Colon (tissue), 2 donors: ENCODE measurements around the gene ABCD3.
"Not testable (repeated sequence)": the region's sequence is repeated elsewhere in the genome, so short reads cannot be mapped to it uniquely, and the experiment has no call there.

Experiments
- FAIRE-seq: peaks from 2 replicates; lab custom pipeline; 2012; peaks lifted over from hg19 to GRCh38; lab: Jason Lieb, UNC
- donor health status: control.
- donor health status: control.

Gene ABCD3

DNA sequence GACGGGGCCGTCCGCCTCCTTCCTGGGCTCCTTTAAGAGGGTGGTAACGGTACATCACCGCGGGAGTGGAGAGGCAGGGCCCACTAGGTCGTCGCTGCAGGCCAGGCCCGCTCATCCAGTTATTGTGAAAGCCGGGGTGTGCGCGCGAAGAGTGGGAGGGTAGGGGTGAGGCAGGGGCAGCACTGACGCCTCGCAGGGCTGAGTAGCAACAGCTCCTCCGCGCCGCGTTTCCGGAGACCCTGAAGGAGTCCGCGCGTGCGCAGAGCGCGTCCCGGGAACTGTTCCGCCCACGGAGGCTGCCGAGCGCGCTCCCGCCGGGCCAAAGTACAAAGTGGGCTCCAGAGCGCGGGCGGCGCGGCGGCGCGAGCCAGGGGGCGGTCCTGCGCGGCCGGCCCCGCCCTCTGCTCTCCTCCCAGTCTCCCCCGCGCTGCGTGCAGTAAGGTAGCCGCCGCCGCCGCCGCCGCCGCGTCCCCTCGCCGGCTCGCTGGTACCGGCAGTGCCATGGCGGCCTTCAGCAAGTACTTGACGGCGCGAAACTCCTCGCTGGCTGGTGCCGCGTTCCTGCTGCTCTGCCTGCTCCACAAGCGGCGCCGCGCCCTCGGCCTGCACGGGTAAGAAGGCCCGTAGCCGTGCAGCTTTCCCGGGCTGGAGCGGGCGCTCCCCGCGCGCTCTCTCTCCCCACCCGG, at the start of gene ABCD3:
Gene ABCD3, plus strand, starts transcription at position 412 of the 686 bp plus-strand sequence. Its CDS starts 90 bp downstream, at position 502.
- FAIRE-seq, result no peak

- not testable (repeated sequence) for FAIRE-seq
Measured at GRCh38 chr1:94372771-94373170, 45.4 kb upstream of the ABCD3 start.

GRCh38 chr1:94373311-94373710, 44.9 kb upstream of the ABCD3 start:
- not testable (repeated sequence) for FAIRE-seq

DNA sequence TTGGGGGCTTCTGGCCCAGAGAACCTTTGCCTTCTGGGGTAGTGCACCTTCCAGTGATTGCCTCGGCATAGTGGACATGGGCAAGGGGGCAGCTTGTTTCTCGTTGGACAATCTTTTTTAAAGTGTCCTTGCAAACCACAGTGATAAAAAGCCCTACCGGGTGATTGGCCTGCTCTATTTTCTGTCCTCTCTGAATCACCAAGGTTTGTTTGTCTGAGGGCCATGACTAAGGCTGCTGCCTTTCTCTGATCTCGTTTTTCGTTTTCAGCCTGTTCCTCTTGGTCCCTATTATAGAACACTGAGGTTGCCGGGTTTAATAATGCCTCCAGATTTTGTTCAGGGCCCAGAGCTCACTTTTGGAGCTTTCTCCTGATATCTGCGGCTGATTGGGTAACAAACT, 42.5 kb upstream of the ABCD3 start:
- FAIRE-seq, result not testable (repeated sequence)

DNA sequence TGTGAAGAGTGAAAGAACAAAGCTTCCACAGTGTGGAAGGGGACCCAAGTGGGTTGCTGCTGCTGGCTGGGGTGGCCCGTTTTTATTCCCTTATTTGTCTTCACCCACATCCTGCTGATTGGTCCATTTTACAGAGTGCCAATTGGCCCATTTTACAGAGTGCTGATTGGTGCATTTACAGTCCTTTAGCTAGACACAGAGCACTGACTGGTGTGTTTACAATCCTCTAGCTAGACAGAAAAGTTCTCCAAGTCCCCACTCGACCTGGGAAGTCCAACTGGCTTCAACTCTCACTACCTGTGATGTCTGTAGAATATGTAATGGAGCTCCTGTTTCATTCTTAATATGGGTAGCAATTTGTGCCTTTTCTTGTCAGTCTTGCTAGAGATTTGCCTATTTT, 39.7 kb upstream of the ABCD3 start:
- FAIRE-seq, result not testable (repeated sequence)

DNA sequence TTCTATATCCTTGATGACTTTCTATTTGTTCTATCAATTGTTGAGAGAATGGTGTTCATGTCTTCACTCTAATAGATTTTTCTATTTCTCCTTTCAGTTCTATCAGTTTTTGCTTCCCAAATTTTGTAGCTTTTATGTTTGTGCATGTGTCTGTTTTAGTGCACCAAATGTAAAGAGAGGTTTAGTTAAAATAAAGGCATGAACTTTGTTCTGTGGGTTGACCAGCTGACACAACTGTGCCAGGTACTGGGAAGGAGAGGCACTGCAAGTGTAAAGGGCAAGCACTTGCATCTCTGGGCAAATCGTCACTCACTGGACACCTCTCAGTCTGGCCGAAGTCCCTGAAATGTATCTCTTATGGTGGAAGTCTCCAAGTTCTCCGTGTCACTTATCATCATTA, 38.6 kb upstream of the ABCD3 start:
- FAIRE-seq, result no peak

GRCh38 chr1:94382201-94382600, 36.0 kb upstream of the ABCD3 start:
- no peak for FAIRE-seq

DNA sequence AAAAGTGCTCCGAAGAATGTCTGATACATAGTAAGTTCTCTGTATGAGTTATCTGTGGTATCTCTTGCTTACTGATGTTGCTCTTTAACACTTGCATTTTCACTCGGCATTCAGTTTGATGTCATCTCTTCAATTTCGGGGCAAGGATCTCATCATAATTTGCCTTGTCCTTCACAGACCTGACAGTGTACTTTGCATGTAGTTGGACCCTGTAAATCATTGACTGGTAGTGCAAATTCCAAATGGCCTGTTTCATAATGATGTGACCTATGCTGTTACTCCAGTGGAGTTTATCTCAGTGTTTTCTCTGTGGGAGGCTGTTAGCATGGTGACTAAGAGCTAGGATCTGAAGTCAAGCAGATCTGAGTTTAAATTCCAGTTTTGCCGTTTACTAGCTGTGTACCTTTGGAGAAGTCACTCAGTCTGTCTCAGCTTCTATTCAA, 34.2 kb upstream of the ABCD3 start:
- FAIRE-seq, result peak; percentile 55

- no peak for FAIRE-seq
Measured at GRCh38 chr1:94384485-94385265, 33.5 kb upstream of the ABCD3 start.

- FAIRE-seq, result no peak
Measured at GRCh38 chr1:94385308-94385929, 32.8 kb upstream of the ABCD3 start.

DNA sequence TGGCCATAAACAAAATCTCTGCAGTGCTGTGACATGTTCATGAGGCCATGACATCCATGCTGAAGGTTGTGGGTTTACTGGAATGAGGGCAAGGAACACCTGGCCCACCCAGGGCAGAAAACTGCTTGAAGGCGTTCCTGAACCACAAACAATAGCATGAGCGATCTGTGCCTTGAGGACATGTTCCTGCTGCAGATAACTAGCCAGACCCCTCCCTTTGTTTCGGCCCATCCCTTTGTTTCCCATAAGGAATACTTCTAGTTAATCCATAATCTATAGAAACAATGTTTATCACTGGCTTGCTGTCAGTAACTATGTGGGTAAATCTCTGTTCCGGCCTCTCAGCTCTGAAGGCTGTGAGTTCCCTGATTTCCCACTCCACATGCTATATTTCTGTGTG, 28.9 kb upstream of the ABCD3 start:
- FAIRE-seq, result no peak

GRCh38 chr1:94394247-94394646, 23.9 kb upstream of the ABCD3 start:
- FAIRE-seq, result no peak

DNA sequence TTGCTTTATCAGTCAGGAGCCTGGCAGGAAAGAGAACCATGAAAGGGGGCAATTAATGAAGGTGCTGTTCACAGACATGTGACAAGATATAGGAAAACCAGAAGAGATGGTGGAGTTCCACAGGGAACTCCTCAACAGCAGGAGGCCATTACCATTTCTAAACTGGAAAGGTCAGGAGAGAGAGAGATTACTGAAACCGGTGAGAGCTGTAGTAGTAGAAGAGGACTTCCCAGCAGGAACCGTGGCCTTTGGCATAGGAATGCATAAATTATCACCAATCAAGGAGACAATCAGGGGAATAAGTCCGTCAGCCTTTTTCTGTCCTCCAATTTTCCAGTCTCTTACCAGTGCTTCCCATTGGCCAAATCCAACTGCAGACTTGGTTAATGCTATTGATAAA, 23.0 kb upstream of the ABCD3 start:
- no peak for FAIRE-seq

GRCh38 chr1:94395748-94396309, 22.4 kb upstream of the ABCD3 start:
- no peak for FAIRE-seq

- no peak for FAIRE-seq
Measured at GRCh38 chr1:94396356-94397010, 21.7 kb upstream of the ABCD3 start.

DNA sequence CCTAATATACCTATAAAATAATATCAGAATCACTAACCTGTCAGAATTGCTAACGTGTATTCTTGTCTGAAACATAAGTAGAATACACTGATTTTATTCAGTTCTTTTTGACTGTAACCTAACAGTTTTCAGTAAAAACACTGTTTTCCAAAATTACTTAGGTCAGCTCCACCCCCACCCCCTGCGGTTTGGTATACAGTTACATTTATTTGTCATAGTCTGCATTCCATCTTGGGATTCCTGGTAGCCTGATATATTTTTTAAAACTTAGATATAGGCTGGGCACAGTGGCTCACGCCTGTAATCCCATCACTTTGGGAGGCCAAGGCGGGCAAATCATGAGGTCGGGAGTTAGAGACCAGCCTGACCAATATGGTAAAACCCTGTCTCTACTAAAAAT, 19.8 kb upstream of the ABCD3 start:
- FAIRE-seq, result no peak

GRCh38 chr1:94399453-94399852, 18.7 kb upstream of the ABCD3 start:
- no peak for FAIRE-seq

DNA sequence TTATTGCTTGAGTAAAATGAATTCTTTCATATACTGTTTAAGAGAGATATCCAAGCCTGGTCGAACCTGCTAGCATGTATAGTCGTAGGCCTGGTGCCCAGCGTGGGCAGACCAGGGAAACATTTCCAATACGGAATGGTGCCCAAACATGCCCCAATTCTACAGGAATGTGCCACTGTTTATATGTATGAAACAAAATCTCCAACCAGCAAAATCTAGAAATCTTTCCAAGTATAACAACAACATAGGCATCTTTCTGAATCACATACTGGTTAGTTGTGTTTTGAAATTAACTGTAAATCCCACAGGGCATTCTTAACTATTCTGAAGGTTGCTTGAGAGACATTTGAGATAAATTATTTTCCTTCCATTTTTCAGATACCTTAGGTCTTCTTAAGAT, 17.0 kb upstream of the ABCD3 start:
- FAIRE-seq, result no peak

DNA sequence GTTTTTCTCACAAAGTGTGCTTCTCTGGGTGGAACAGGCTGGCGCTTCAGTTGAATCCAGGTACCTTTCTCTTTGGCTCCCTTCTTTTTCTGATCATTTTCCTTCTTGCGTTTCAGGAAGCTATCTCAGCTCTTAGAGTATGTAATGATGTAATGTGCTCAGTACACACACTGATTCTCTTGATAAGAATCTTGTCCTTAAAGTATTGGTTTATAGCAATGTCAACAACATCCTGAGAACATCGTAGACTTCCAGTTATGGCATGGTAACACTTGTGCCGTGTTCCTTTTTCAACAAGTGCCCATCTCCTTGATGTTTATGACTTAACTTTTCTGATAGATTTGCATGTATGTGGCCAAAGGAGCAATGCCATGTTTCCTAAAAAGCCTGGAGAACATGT, 11.7 kb upstream of the ABCD3 start:
- no peak for FAIRE-seq

- no peak for FAIRE-seq
Measured at GRCh38 chr1:94408104-94408830, 9.9 kb upstream of the ABCD3 start.

GRCh38 chr1:94411237-94411636, 7.0 kb upstream of the ABCD3 start:
- peak; percentile 5 for FAIRE-seq

DNA sequence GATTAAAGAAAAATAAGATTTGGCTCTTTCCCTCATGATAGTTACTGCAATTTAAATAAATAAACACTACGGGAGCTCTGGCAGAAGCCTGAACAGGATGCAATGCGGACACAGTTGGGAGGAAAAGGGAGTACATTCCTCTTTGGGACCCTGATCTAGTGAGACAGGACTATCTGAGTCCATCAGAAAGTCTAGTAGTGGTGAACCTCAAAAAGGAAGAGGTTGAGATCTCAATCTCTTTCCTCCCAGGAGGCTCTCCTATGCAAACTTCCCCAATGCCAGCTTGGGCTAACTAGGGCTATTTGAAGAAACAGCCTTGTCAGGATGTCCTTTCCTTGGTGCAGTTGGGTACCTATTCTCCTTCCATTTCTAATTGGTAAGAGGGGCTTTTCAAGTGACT, 4.9 kb upstream of the ABCD3 start:
- FAIRE-seq, result no peak
